Measurements from ENCODE around the gene MRM2.

The MRM2 gene

GRCh38 chr7:2210551-2211258 is 31.3 kb downstream of the MRM2 start:
- Mint-ChIP-seq H3K4me1 (no peaks in the 10 kb centered on the region), H3K27ac (no peak overlapping the region)

DNA sequence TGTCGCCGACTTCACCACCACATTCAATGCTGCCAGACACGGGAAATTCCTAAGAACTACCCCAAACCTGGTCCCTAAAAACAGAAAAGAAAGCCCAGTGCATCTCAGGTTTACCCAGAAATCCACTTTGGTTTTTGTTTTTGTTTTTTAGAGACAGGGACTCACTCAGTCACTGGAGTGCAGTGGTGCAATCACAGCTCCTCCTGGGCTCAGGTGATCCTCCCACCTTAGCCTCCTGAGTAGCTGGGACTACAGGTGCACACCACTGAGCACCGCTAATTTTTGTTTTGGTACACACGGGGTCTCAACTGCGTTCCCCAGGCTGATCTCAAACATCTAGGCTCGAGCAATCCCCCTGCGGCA is 32.1 kb downstream of the MRM2 start:
- Mint-ChIP-seq H3K4me1 (no peaks in the 10 kb centered on the region), H3K27ac (no peak overlapping the region), H3K9me3 (no peaks in the 10 kb centered on the region), H3K36me3 (peaks cover 8% of the 10 kb centered on the region), H3K27me3 (no peaks in the 10 kb centered on the region), H3K4me3 (no peak overlapping the region)

More at GRCh38 chr7:2210551-2211258, 31.3 kb downstream of the MRM2 start:
- Mint-ChIP-seq H3K9me3 (no peaks in the 10 kb centered on the region), H3K27me3 (no peaks in the 10 kb centered on the region), H3K36me3 (peaks cover 8% of the 10 kb centered on the region), H3K4me3 (no peak overlapping the region)

DNA sequence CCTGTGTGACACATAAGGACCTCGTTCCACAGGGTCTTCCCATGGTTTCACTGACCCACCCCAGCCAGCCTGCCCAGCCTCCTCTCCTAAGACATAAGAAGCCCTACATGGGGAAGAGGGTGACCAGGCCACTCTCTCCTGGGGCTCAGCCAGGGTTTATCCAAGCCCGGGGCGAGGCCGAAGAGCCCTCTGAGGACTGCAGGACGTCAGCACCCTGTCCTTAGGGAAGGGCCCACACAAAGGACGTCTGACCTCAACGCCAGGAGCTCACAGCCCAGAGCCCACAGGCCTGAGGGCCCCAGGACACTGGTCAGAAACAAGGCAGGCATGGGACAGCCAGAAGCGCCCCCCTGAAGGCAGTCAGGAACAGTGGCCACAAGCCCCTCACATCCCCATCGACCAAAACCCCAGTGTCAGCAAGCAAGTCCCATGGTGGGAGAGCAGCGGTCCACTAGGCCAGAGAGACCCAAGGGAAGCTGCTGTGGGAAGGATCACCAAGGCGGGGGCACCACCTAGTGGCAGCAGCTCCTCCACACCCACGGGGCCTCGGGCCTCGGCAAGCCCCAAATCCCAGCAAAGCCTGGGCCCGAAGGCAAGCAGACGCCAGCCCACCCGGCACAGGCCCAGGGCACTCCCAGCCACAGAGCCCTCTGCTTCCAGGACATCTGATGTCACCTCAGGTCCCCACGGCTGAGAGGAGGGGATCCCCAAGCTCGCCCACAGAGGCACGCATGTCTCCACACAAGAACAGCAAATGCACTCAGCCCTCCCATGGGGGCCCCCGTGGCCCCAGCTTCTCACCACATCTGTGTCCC is 32.7 kb downstream of the MRM2 start:
- no peaks in the 10 kb centered on the region for H3K9me3 Mint-ChIP-seq
- H3K36me3 Mint-ChIP-seq, result peaks cover 8% of the 10 kb centered on the region
- no peaks in the 10 kb centered on the region for H3K27me3 Mint-ChIP-seq
- no peaks in the 10 kb centered on the region for H3K4me1 Mint-ChIP-seq
- no peak overlapping the region for H3K4me3 Mint-ChIP-seq
- no peak overlapping the region for H3K27ac Mint-ChIP-seq

DNA sequence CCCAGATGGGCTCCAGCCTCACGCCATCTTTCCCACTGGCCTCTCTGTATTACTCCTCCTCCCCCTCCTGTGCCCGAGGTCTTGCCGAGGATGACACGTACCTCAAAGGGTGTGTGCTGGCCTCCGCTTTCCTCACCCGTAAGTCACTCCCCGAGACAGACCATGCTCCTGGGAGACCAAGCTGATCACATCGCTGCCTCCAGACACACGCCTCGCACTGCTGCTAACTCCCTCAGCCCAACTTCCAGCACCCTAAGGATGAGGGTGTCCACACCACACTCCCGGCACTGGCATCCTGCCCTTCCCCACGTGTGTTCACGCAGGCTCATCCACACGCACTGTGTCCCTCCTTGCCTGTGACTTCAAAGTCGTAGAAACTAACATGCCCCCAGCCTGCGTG is 33.3 kb downstream of the MRM2 start:
- Mint-ChIP-seq H3K27me3 (no peaks in the 10 kb centered on the region), H3K27ac (no peak overlapping the region), H3K4me3 (no peak overlapping the region), H3K36me3 (peaks cover 5% of the 10 kb centered on the region), H3K9me3 (no peaks in the 10 kb centered on the region), H3K4me1 (no peaks in the 10 kb centered on the region)

DNA sequence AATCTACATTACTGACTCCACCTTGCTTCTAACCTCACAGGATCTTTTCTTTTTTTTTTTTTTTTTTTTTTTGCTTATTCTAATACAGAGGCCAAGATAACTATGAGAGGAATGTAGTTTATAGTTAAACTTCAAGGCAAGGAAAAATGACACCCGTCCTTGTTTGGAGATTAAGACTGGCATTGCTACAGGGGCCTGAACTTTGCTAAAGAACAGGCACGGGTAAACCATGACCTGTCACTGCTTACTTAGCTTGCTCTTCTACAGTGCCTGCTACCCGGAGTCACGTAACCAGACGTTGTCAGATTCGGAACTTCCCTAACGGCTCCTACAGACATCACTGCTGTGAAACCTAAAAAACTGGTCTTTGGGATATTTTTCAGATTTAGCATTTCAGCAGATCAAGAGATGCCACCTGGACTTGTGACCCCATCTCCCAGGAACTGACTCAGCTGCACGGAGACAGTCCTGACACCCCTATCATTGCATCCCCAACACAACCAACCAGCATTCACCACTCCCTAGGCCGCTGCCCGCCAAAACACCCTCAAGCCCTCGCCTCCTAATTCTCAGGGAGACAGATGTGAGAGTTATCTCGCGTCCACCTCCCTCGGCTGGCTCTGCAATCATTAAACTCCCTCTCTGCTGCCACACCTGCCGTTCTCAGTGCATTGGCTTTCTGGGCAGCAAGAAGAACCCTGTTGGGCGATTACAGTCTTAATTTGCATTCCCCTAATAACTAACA is 36.8 kb downstream of the MRM2 start:
- peaks cover 3% of the 10 kb centered on the region for H3K36me3 Mint-ChIP-seq
- H3K27me3 Mint-ChIP-seq, result no peaks in the 10 kb centered on the region
- H3K27ac Mint-ChIP-seq, result no peak overlapping the region
- H3K4me1 Mint-ChIP-seq, result no peaks in the 10 kb centered on the region
- H3K4me3 Mint-ChIP-seq, result no peak overlapping the region
- H3K9me3 Mint-ChIP-seq, result no peaks in the 10 kb centered on the region

- Mint-ChIP-seq H3K9me3 (no peaks in the 10 kb centered on the region), H3K27me3 (no peaks in the 10 kb centered on the region), H3K4me3 (no peak overlapping the region), H3K27ac (no peak overlapping the region), H3K36me3 (peaks cover 3% of the 10 kb centered on the region), H3K4me1 (no peaks in the 10 kb centered on the region)
Observed at GRCh38 chr7:2204446-2204845, 37.6 kb downstream of the MRM2 start.

DNA sequence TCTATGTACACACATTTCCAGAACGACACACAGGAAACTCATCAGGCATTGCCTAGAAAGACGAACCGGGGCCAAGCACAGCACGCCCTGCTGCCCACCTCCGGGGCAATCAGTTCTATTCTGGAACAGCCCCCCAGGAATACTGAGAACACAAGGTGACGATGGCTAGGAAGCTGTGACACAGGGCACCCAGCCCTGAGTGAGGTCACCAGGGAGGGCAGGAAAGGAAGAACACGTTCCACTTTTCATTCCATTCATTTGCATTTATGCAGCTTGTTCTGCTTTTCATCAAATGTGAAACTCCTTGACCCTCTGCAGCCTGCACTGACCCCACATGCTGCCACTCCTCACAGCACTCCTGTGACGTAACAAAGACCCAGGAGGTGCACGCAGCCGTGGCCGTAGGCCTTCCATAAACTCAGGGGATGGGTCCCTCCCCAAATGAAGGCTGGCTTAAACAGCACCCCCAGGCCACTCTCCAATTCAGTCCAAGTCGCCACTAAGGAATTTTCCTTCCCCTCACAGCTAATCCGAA is 38.2 kb downstream of the MRM2 start:
- Mint-ChIP-seq H3K27me3 (no peaks in the 10 kb centered on the region), H3K27ac (no peak overlapping the region), H3K4me1 (no peaks in the 10 kb centered on the region), H3K9me3 (no peaks in the 10 kb centered on the region), H3K4me3 (no peak overlapping the region), H3K36me3 (peaks cover 3% of the 10 kb centered on the region)

DNA sequence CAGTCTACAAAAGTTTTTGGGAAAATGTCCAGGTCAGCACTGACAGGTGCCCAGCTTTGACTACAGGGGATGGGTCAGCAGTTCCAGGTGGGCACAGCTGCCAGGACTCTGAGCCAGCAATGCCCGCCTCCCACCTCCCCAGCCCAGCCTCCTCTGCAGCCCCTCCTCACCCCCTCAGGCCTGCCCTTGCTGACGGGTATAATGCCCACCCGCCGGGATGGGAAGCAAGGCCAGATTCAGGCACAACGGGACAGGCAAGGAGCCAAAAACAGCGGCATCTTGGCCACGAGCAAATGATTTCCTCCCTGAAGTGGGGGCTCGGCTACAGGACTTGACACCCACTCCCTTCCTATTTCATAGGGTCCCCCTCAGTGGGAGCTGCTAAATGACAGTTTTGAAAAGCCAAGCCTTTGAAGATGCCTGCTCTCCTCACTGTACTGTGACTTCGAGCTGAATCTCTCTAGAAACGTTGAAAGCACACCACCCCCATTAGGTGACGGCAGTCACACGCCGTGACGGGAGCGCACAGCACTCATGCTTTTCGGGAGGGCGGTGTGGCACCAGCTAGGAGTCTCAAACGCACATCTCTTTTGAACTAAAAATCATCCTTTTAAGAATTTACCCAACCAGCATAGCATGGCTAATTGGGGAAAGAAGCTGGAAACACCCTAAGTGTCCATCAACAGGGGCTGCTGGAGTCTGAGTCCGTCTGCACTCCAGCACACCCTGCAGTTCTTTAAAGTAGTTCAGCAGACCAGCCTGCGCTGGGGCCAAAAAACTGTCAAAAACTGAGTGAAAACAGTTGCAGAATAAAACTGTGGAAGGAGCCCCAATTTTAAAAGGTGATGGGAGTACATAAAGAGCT is 38.9 kb downstream of the MRM2 start:
- H3K27ac Mint-ChIP-seq, result no peak overlapping the region
- no peaks in the 10 kb centered on the region for H3K9me3 Mint-ChIP-seq
- no peaks in the 10 kb centered on the region for H3K4me1 Mint-ChIP-seq
- no peaks in the 10 kb centered on the region for H3K27me3 Mint-ChIP-seq
- H3K36me3 Mint-ChIP-seq, result no peaks in the 10 kb centered on the region
- no peak overlapping the region for H3K4me3 Mint-ChIP-seq

GRCh38 chr7:2202361-2202761 is 39.6 kb downstream of the MRM2 start:
- Mint-ChIP-seq H3K9me3 (no peaks in the 10 kb centered on the region), H3K27ac (no peak overlapping the region), H3K4me3 (no peak overlapping the region), H3K27me3 (no peaks in the 10 kb centered on the region), H3K36me3 (peaks cover 3% of the 10 kb centered on the region), H3K4me1 (no peaks in the 10 kb centered on the region)

GRCh38 chr7:2201686-2202360 is 40.2 kb downstream of the MRM2 start:
- Mint-ChIP-seq H3K27me3 (no peaks in the 10 kb centered on the region), H3K27ac (no peak overlapping the region), H3K9me3 (no peaks in the 10 kb centered on the region), H3K4me1 (no peaks in the 10 kb centered on the region), H3K4me3 (no peak overlapping the region), H3K36me3 (peaks cover 5% of the 10 kb centered on the region)

- no peaks in the 10 kb centered on the region for H3K27me3 Mint-ChIP-seq
- no peaks in the 10 kb centered on the region for H3K9me3 Mint-ChIP-seq
- H3K4me1 Mint-ChIP-seq, result no peaks in the 10 kb centered on the region
- no peak overlapping the region for H3K4me3 Mint-ChIP-seq
- H3K27ac Mint-ChIP-seq, result no peak overlapping the region
- peaks cover 5% of the 10 kb centered on the region for H3K36me3 Mint-ChIP-seq
Observed at GRCh38 chr7:2201128-2201527, 40.9 kb downstream of the MRM2 start.

DNA sequence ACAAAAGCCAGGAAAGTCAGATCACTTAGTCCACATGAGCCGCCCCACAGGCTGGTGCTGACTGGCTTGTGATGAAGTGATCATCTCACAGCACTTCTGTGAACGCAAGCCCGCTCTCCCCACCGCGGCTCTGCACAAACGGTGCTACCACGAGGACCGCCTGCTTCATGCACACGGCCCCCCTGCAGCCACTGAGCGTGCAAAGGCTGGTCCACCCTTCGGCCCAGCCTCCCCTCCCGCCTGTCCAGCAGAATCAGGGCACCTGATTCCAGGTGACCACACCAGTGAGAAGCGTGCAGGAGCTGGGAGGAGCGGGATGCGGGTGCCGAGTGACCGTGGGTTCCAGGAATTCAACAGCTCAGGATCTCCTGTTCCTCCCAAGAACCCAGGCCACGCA is 41.4 kb downstream of the MRM2 start:
- Mint-ChIP-seq H3K4me3 (no peak overlapping the region), H3K4me1 (no peaks in the 10 kb centered on the region), H3K27me3 (no peaks in the 10 kb centered on the region), H3K27ac (no peak overlapping the region), H3K9me3 (no peaks in the 10 kb centered on the region), H3K36me3 (peaks cover 7% of the 10 kb centered on the region)

- Mint-ChIP-seq H3K9me3 (no peaks in the 10 kb centered on the region), H3K27me3 (no peaks in the 10 kb centered on the region), H3K27ac (no peak overlapping the region), H3K4me3 (no peak overlapping the region), H3K4me1 (no peaks in the 10 kb centered on the region), H3K36me3 (peaks cover 9% of the 10 kb centered on the region)
Observed at GRCh38 chr7:2199956-2200583, 41.9 kb downstream of the MRM2 start.

DNA sequence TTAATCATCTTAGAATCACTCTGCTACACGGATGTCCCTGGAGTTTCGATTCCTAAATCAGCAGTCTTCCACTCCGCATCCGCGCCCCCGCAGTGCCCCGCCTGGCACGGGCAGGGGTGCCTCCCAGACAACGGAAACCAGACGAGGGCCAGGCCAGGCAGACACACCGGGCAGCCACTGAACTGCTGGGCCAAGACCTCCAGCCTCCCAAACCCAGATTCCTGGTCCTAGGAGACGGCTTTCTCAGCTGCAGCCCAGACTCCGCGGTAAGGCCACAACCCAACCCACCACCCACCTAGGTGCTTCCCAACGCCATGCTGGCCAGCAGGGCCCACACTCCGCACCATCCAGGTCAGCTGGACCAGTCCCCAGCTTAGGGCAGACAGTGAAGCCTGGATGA is 42.5 kb downstream of the MRM2 start:
- no peaks in the 10 kb centered on the region for H3K9me3 Mint-ChIP-seq
- H3K36me3 Mint-ChIP-seq, result peaks cover 9% of the 10 kb centered on the region
- H3K27ac Mint-ChIP-seq, result no peak overlapping the region
- no peaks in the 10 kb centered on the region for H3K4me1 Mint-ChIP-seq
- no peak overlapping the region for H3K4me3 Mint-ChIP-seq
- H3K27me3 Mint-ChIP-seq, result no peaks in the 10 kb centered on the region

All from activated naive CD4-positive, alpha-beta T cell treated with anti-CD3 and anti-CD28 coated beads, Interleukin-2, amount 50 U/mL, for 24 hours (primary cell).